ENCODE results near the gene ANKRD11.
"Not testable (repeated sequence)": the region's sequence is repeated elsewhere in the genome, so short reads cannot be mapped to it uniquely, and the experiment has no call there.

The ANKRD11 gene

GRCh38 chr16:89406277-89406888 is 84.0 kb downstream of the ANKRD11 start:
- DNase-seq (ENCODE audit: low read depth, low spot score), result no peak

GRCh38 chr16:89404561-89404960 is 85.8 kb downstream of the ANKRD11 start:
- DNase-seq (ENCODE audit: low read depth, low spot score), result no peak

- DNase-seq (ENCODE audit: low read depth, low spot score), result no peak
Observed at GRCh38 chr16:89402962-89403361, 87.4 kb downstream of the ANKRD11 start.

- no peak for DNase-seq (ENCODE audit: low read depth, low spot score)
Observed at GRCh38 chr16:89401641-89402445, 88.5 kb downstream of the ANKRD11 start.

GRCh38 chr16:89401205-89401604 is 89.2 kb downstream of the ANKRD11 start:
- no peak for DNase-seq (ENCODE audit: low read depth, low spot score)

GRCh38 chr16:89400740-89401139 is 89.6 kb downstream of the ANKRD11 start:
- DNase-seq (ENCODE audit: low read depth, low spot score), result no peak

GRCh38 chr16:89398924-89399323 is 91.4 kb downstream of the ANKRD11 start:
- no peak for DNase-seq (ENCODE audit: low read depth, low spot score)

- DNase-seq (ENCODE audit: low read depth, low spot score), result no peak
Observed at GRCh38 chr16:89397331-89397861, 93.0 kb downstream of the ANKRD11 start.

- DNase-seq (ENCODE audit: low read depth, low spot score), result no peak
Observed at GRCh38 chr16:89396156-89396555, 94.2 kb downstream of the ANKRD11 start.

GRCh38 chr16:89395150-89396142 is 94.9 kb downstream of the ANKRD11 start:
- DNase-seq (ENCODE audit: low read depth, low spot score), result no peak

GRCh38 chr16:89393738-89394406 is 96.5 kb downstream of the ANKRD11 start:
- DNase-seq (ENCODE audit: low read depth, low spot score), result no peak

GRCh38 chr16:89392881-89393737 is 97.3 kb downstream of the ANKRD11 start:
- DNase-seq (ENCODE audit: low read depth, low spot score), result peak; percentile 85

GRCh38 chr16:89390224-89390583 is 100.2 kb downstream of the ANKRD11 start:
- DNase-seq (ENCODE audit: low read depth, low spot score), result not testable (repeated sequence)

GRCh38 chr16:89389504-89390223 is 100.7 kb downstream of the ANKRD11 start:
- not testable (repeated sequence) for DNase-seq (ENCODE audit: low read depth, low spot score)

- DNase-seq (ENCODE audit: low read depth, low spot score), result no peak
Observed at GRCh38 chr16:89388536-89388935, 101.8 kb downstream of the ANKRD11 start.

GRCh38 chr16:89386306-89387185 is 103.8 kb downstream of the ANKRD11 start:
- DNase-seq (ENCODE audit: low read depth, low spot score), result no peak

GRCh38 chr16:89385712-89386111 is 104.6 kb downstream of the ANKRD11 start:
- no peak for DNase-seq (ENCODE audit: low read depth, low spot score)

- DNase-seq (ENCODE audit: low read depth, low spot score), result no peak
Observed at GRCh38 chr16:89384282-89384681, 106.1 kb downstream of the ANKRD11 start.

Data from ELF-1 (cell line).